Keratinocyte (primary cell): ENCODE measurements around the gene C19orf73.
A peak's percentile ranks its signal among the peaks of the same experiment; 100 is the strongest.
"Not testable (repeated sequence)": the region's sequence is repeated elsewhere in the genome, so short reads cannot be mapped to it uniquely, and the experiment has no call there.

ENCODE experiments used
- EZH2 ChIP-seq: IDR thresholded peaks from one replicate; pipeline ENCODE4 v1.6.1; 2012; ENCODE audit warnings: inconsistent platforms, mild to moderate bottlenecking, low read length, moderate library complexity
- TF ChIP-seq, protein P1 (sequence below), 3 experiments: IDR thresholded peaks in 1 of 3; conservative IDR thresholded peaks in 1 of 3; optimal IDR thresholded peaks in 1 of 3; 2 replicates in 2 of 3; 3 replicates in 1 of 3; pipeline versions ENCODE3 to v1.5.1; 2011; ENCODE audit warnings: low read length in 3 of 3, mild to moderate bottlenecking in 3 of 3, moderate library complexity in 2 of 3, control low read depth in 1 of 3, inconsistent platforms in 1 of 3; ENCODE audit not compliant: insufficient read depth in 2 of 3; ENCODE audit errors: extremely low read depth in 1 of 3

- TF ChIP-seq, protein P1, sequence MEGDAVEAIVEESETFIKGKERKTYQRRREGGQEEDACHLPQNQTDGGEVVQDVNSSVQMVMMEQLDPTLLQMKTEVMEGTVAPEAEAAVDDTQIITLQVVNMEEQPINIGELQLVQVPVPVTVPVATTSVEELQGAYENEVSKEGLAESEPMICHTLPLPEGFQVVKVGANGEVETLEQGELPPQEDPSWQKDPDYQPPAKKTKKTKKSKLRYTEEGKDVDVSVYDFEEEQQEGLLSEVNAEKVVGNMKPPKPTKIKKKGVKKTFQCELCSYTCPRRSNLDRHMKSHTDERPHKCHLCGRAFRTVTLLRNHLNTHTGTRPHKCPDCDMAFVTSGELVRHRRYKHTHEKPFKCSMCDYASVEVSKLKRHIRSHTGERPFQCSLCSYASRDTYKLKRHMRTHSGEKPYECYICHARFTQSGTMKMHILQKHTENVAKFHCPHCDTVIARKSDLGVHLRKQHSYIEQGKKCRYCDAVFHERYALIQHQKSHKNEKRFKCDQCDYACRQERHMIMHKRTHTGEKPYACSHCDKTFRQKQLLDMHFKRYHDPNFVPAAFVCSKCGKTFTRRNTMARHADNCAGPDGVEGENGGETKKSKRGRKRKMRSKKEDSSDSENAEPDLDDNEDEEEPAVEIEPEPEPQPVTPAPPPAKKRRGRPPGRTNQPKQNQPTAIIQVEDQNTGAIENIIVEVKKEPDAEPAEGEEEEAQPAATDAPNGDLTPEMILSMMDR (optimal IDR thresholded peaks at IDR 0.05 in 1 of 3, IDR thresholded peaks at IDR 0.05 in 1 of 3, conservative IDR thresholded peaks at IDR 0.05 in 1 of 3; ENCODE audit: extremely low read depth in 1 of 3, insufficient read depth in 2 of 3, low read length in 3 of 3): peak in 2 of 3 experiments; percentile 34 to 60
- TF ChIP-seq EZH2: not testable (repeated sequence)
These were observed 44.1 kb downstream of the C19orf73 start for GRCh38 chr19:49074869-49075268.
